Hindlimb muscle (tissue), 1 donor: Measurements from ENCODE around the gene PLA2G4A. TPM values are rescaled to one million over a fixed set of nuclear protein-coding genes. Genes with fewer than 3 reads are reported as not detected.

ENCODE experiments used
- DNase-seq: peaks from one replicate; pipeline ENCODE4 v3.0.0-alpha.2; 2013
- polyA plus RNA-seq: library from polyadenylated mRNA; unstranded; fragments of 120-200 nt; gene quantifications from one replicate; pipeline ENCODE4 v1.2.1, GENCODE V29; 2013; ENCODE audit not compliant: insufficient read length

PLA2G4A gene
- polyA plus RNA-seq, 1 donor = 2.2 TPM

DNA sequence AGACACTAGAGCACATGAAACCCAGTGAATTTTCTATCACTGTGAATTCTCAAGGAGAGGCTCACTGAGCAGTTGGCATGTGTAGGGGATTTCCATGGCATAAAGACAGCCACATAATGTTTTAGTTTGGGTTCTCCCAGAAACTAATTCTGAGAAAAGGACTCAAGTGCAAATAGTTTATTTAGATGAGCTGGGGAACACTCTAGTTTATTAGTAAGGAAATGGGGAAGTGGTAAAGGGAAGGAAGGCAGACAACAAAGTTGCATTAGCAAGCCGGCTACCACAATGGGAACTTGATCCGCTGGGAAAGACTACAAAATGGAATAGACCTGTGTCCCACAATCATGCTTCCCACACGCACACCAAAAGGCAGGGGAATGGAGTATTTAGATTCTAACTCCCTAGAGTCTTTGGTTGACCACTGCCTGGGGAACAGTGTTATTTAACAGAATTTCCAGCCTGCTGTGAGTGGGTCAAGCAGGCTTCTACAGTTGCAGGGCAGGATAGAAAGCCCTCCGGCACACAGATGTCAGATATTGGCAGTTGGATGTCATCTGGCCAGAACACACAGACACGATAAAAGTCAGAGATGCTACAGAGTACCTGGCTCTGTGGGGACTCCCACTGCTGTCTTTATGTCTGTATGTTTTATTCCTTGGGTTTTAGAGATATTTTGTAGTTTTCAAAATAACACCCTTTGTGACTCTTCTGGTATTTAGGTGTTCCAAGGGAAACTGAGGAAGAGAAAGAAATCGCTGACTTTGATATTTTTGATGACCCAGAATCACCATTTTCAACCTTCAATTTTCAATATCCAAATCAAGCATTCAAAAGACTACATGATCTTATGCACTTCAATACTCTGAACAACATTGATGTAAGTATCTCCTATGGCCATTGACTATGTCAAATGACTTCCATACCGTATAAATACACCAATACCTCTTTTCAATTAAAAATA lies 150.1 kb downstream of the PLA2G4A start:
- no peak for DNase-seq

- DNase-seq = no peak
Observed at GRCh38 chr1:186980400-186980799, 151.7 kb downstream of the PLA2G4A start.

GRCh38 chr1:186982116-186982515 lies 153.4 kb downstream of the PLA2G4A start:
- DNase-seq = no peak

DNA sequence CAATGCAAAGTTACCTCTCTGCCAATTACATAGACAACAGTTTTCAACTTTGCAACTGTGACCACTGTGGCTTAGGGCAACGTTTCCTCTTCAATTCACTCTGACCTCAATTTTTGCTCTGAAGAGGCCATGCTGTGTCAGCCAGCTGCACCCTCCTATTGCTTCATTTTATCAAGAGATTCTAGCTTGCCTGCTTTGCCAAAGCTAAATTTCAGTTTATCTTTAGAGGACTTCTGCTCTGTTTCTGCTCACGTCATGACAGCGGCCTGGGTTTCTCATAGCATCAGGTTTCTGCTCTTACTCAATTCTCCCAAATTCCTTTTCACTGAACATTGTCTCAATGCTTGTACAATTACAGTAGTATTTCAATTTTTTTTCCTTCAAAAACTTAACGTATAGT lies 154.6 kb downstream of the PLA2G4A start:
- DNase-seq = no peak

GRCh38 chr1:186984959-186985358 lies 156.2 kb downstream of the PLA2G4A start:
- no peak for DNase-seq

DNA sequence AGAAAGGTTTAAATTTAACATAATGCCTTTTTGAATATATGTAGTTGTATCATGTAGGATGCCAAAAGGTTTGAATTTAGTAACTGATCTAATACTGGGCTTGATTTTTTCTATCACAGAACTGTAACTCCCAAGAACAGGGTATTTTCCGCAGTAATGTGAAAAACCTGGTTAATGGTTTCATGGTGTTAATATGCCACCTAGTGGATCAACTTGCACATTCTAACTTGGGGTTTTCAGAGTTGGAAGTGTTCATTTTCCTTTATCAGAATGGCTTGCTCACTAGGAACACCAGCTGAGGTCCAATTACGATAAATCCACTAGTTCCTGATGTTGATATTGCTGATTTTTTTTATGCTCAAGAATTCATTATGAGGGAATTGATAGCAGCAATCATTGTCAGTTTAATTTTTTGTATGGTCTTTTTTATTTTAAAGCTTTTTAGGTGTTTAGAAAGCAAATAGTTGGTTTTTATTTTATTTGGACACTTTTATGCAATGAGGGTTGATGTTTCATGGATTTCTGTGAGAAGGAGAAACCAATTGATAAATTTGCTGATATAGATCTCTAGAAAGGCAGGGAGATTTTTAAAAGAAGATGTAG lies 157.2 kb downstream of the PLA2G4A start:
- DNase-seq = peak; percentile 55

DNA sequence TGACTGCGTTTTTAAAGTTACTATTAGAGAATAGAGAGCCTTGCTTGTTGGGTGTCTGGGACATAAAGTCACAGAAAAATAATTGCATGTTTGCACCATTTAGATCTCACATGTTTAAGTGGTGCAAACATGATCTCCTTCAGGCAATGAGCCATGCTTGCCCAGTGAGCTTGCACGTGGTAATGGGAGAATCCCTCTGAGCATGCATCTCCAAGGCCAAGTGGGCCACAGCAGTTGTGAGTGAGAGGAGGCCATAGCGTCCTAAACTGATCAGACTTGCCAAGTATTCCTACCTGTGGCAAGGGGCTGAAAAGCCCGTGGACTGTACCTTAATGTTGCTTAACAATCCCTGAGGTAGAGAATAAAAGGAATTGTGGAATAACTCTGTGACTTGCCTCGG lies 158.3 kb downstream of the PLA2G4A start:
- no peak for DNase-seq

GRCh38 chr1:186987769-186988168 lies 159.0 kb downstream of the PLA2G4A start:
- DNase-seq = no peak

- no peak for DNase-seq
Observed at GRCh38 chr1:186993996-186994395, 165.2 kb downstream of the PLA2G4A start.

DNA sequence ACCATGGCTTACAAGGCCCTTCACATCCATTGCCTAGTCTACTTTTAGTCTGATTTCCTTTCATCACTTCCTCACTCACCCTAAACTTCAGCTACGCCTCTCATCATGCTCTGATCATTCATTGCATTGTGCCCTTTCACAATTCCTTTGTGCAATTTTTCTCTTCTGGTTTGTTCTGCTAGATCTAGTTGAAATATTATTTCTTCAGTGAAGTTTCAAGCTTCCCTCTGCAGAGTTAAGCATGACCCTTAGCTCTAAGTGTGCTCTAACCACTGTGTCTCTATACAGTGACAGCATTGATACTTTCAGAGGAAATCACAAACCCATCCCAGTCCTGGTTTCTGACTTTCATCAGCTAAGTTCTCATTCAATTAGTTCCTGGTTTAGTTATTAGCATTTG lies 166.1 kb downstream of the PLA2G4A start:
- DNase-seq = no peak

DNA sequence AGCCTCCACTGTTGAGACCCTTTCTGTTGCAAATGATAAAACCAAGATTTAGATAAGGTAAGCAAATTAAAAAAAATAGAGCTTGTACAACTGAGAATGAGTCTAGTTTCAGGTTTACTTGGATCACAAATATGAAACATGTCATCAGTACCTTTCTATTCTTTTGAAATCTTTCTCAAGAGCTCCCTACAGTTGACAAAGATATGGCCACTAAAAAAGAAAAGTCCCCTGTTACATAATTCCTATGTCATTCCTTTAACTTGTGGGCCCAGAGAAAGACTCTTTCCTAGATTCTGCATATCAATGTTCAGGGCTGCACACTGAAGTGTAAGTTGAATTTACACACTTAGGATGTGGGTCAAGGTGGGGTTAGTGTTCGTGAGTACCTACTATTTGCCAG lies 168.1 kb downstream of the PLA2G4A start:
- DNase-seq = no peak

- no peak for DNase-seq
Observed at GRCh38 chr1:186997877-186998276, 169.1 kb downstream of the PLA2G4A start.

DNA sequence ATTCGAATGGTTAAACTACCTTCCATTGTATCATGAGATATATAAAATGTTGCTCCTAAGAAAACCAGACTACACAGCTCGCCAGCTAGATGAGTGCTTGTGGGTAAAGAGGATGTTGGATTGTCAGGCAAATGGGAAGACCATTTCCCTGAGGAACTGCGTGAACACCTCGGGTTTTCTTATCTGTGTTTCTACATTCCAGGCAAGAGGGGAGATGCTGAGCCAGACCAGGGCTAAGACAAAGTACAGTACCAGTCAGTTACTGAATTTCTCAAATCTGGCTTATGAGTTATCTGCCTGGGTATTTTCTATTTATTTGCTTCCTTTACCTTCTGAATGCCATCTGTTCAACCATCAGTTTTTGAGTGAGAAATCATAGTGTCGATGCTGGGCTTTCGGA lies 170.8 kb downstream of the PLA2G4A start:
- no peak for DNase-seq

- no peak for DNase-seq
Observed at GRCh38 chr1:187001198-187001889, 172.6 kb downstream of the PLA2G4A start.

- DNase-seq = no peak
Observed at GRCh38 chr1:187003353-187003752, 174.6 kb downstream of the PLA2G4A start.

GRCh38 chr1:187006896-187007295 lies 178.1 kb downstream of the PLA2G4A start:
- no peak for DNase-seq

DNA sequence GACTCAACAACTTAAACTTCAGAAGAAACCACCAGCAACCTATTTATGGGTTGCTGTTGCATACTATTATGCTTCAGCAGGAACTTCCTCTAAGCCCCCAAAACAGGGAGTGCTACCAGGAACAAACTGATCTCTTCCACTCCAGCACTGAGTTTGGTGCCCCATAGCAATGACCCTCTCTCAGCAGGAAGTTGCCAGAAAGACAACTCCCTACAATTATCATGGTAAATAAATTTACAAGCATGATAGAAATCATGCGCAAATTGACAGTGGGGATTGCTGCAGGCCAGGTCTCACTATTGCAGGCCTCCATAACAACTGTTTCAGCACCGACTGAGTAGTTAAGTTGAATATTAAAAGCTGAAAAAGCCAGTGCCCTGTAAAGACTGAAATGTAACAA lies 180.6 kb downstream of the PLA2G4A start:
- DNase-seq = no peak

- DNase-seq = no peak
Observed at GRCh38 chr1:187010571-187011309, 182.0 kb downstream of the PLA2G4A start.

- no peak for DNase-seq
Observed at GRCh38 chr1:187013582-187014200, 184.9 kb downstream of the PLA2G4A start.

- DNase-seq = no peak
Observed at GRCh38 chr1:187018291-187018690, 189.5 kb downstream of the PLA2G4A start.

- DNase-seq = no peak
Observed at GRCh38 chr1:187027253-187027652, 198.5 kb downstream of the PLA2G4A start.

DNA sequence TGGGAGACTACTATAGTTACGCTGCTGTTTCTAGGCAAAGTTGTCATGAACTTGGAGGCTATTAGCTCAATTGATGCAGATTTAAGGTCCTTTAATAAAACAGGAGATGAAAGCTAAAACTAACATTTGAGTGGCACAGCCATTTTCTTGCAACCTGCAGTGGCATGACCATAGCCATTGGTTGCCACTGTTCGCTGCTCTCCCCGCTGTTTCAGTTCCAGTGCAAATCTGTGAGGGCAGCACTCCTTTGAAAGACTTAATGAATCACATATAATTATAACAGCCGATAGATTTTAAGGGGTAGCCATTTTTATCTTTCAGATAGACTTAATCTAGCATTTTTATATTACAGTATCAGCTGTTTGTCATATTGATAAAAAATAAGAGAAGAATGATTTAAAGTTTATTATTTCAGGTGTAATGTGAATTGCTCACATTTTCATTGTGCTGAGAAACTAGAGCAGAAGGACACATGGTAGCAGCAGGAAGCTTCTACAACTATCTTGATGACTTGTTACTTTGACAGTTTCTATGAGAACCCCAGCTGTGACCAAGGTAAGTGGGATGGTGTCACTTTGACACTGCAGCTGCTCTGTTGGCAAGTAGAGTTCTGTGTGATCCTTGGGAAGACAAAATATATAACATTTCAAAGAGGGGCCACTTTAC lies 203.7 kb downstream of the PLA2G4A start:
- DNase-seq = no peak
